Calu3 (cell line): ENCODE measurements around the gene NOC2L. TPM values are rescaled to one million over a fixed set of nuclear protein-coding genes. Genes with fewer than 3 reads are reported as not detected.

Experiments
- BruUV-seq: library from RNA; stranded (reverse); fragments of 400-500 nt; replicated peaks from 2 replicates; lab custom pipeline; 2021; lab: Mats Ljungman, UMichigan
- CTCF ChIA-PET: fragments of 300-600 bp; sonication (Branson Sonifier 250); formaldehyde crosslinking; loops from one replicate; lab custom pipeline; 2022; ENCODE audit warnings: antibody characterized with exemption; lab: Charles Lee
- DNase-seq: peaks from one replicate; pipeline ENCODE4 v3.0.0; 2022
- H3K27ac Mint-ChIP-seq: one replicate; pipeline ENCODE4 v1.8.0; 2022; ENCODE audit warnings: mixed read lengths; ENCODE audit not compliant: unreplicated experiment
- H3K27me3 Mint-ChIP-seq: one replicate; pipeline ENCODE4 v1.8.0; 2022; ENCODE audit warnings: mixed read lengths; ENCODE audit not compliant: unreplicated experiment
- H3K36me3 Mint-ChIP-seq: one replicate; pipeline ENCODE4 v1.8.0; 2022; ENCODE audit warnings: mild to moderate bottlenecking, moderate library complexity, mixed read lengths; ENCODE audit not compliant: insufficient read depth, unreplicated experiment
- H3K4me1 Mint-ChIP-seq: one replicate; pipeline ENCODE4 v1.8.0; 2022; ENCODE audit warnings: mild to moderate bottlenecking, low read depth, mixed read lengths; ENCODE audit not compliant: unreplicated experiment
- H3K4me3 Mint-ChIP-seq: one replicate; pipeline ENCODE4 v1.8.0; 2022; ENCODE audit warnings: mild to moderate bottlenecking, low read depth, moderate library complexity, mixed read lengths; ENCODE audit not compliant: unreplicated experiment
- H3K9me3 Mint-ChIP-seq: one replicate; pipeline ENCODE4 v1.8.0; 2022; ENCODE audit warnings: low read depth, mixed read lengths; ENCODE audit not compliant: unreplicated experiment
- intact Hi-C: fragments of 100-400 bp; cut with micrococcal nuclease; formaldehyde crosslinking; loops from one replicate; pipeline ENCODE4 v1.10.0; 2022; ENCODE audit not compliant: unreplicated experiment
- total RNA-seq: library from RNA; stranded (reverse); gene quantifications from 2 replicates; pipeline ENCODE4 v1.2.3, GENCODE V29; 2022
- TF ChIP-seq, protein P1 (sequence below): fragments of 200-600 bp; IDR thresholded peaks from one replicate; pipeline ENCODE4 v1.8.0; 2022; ENCODE audit warnings: antibody characterized with exemption; ENCODE audit not compliant: unreplicated experiment

The NOC2L gene
- total RNA-seq, 1 experiment from 2014 or later, result 98.6 TPM

DNA sequence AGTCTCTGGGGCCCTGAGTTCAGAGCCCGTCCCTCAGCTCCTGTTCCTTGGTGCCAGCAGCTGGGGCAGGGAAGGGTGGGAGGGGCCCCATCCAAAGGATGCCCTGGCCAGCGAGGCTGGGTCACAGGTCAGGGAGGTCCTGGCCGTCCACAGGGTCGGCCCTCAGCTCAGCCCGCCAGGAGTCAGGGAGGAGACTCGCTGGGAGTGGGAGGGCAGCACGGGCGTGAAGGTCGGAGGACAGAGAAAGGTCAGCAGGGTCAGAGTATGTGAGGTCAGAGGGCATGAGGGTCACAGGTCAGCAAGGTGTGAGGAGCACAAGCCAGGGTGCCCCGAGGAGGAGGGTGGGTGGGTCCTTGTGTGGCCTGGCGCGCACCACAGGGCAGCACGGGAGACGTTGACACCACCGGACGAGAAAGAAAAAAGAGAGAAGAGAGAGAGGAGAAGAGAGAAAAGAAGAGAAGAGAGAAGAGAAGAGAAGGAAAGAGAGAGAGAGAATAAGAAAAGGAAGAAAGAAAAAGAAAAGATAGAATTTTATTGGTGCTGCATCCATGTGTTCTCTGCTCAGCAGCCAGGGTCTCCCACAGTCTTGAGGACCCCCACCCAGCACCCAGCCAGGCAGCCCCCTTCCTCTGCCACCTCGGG lies 15.8 kb upstream of the NOC2L start:
- intact Hi-C loops, result no loop called here
- CTCF ChIA-PET, result interaction anchor here (1.4 kb wide), 1 partner anchor 37 kb away, joined by 3 read pairs; no protein-coding TSS in a partner anchor
- no peak for DNase-seq
- H3K27me3 Mint-ChIP-seq, result peaks cover 13% of the 10 kb centered on the region
- H3K9me3 Mint-ChIP-seq, result no peaks in the 10 kb centered on the region
- TF ChIP-seq, protein P1, sequence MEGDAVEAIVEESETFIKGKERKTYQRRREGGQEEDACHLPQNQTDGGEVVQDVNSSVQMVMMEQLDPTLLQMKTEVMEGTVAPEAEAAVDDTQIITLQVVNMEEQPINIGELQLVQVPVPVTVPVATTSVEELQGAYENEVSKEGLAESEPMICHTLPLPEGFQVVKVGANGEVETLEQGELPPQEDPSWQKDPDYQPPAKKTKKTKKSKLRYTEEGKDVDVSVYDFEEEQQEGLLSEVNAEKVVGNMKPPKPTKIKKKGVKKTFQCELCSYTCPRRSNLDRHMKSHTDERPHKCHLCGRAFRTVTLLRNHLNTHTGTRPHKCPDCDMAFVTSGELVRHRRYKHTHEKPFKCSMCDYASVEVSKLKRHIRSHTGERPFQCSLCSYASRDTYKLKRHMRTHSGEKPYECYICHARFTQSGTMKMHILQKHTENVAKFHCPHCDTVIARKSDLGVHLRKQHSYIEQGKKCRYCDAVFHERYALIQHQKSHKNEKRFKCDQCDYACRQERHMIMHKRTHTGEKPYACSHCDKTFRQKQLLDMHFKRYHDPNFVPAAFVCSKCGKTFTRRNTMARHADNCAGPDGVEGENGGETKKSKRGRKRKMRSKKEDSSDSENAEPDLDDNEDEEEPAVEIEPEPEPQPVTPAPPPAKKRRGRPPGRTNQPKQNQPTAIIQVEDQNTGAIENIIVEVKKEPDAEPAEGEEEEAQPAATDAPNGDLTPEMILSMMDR, result no peak
- peaks cover 18% of the 10 kb centered on the region for H3K4me1 Mint-ChIP-seq
- peaks cover 30% of the 10 kb centered on the region for H3K36me3 Mint-ChIP-seq
- BruUV-seq, result no TSS peak
- no peak overlapping the region for H3K27ac Mint-ChIP-seq
- H3K4me3 Mint-ChIP-seq, result no peak overlapping the region

DNA sequence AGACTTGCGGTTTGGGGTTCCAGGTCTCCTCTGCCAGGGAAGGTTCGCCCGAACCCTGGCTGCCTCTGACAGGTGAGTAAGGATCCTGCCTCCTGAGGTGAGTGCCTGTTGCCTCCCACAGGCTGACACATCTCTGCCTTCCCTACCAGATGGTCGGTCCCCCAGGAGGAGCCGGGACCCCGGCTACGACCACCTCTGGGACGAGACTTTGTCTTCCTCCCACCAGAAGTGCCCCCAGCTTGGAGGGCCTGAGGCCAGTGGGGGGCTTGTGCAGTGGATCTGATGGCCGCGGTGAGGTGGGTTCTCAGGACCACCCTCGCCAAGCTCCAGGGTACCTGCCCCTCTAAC lies 15.2 kb upstream of the NOC2L start:
- TF ChIP-seq, protein P1, result no peak
- CTCF ChIA-PET, result no interaction called here

DNA sequence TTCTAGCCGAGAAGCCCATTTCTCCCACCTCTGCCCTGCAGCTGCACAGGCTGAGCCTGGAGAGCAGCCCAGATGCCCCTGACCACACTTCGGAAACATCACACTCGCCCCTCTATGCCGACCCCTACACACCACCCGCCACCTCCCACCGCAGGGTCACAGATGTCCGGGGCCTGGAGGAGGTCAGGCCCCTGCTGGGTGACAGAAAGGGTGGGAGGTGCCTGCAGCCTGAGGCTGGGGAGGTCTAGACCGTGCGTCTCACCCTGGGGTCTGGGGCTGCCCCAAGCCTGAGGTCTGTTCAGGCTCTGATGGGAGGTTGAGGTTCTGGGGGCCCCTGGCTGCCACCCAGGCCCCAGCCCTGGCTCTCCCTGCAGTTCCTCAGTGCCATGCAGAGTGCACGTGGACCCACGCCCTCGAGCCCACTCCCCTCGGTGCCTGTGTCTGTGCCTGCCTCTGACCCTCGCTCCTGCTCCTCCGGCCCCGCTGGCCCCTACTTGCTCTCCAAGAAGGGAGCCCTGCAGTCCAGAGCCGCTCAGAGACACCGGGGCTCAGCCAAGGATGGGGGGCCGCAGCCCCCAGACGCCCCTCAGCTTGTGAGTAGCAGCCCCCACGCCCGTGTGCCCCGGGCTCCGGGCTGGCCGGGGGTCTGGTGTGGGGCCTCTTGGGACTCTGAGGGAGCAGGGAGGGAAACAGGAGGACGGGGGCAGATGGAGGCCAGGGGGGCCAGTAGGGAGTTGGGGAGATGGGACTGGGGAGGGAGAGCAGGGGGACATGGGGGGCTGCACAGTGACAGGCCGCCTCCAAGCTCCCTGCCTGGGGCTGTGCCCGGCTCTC lies 14.6 kb upstream of the NOC2L start:
- no peak overlapping the region for H3K27ac Mint-ChIP-seq
- no peaks in the 10 kb centered on the region for H3K9me3 Mint-ChIP-seq
- no peak overlapping the region for H3K4me3 Mint-ChIP-seq
- BruUV-seq, result no TSS peak
- H3K27me3 Mint-ChIP-seq, result peaks cover 11% of the 10 kb centered on the region
- H3K4me1 Mint-ChIP-seq, result peaks cover 18% of the 10 kb centered on the region
- peaks cover 30% of the 10 kb centered on the region for H3K36me3 Mint-ChIP-seq
- TF ChIP-seq, protein P1, result no peak
- CTCF ChIA-PET, result no interaction called here
- intact Hi-C loops, result no loop called here
- DNase-seq, result no peak

More for the DNA sequence above, 15.2 kb upstream of the NOC2L start:
- BruUV-seq, result no TSS peak
- H3K9me3 Mint-ChIP-seq, result no peaks in the 10 kb centered on the region
- H3K27me3 Mint-ChIP-seq, result peaks cover 13% of the 10 kb centered on the region
- peaks cover 30% of the 10 kb centered on the region for H3K36me3 Mint-ChIP-seq
- no peak overlapping the region for H3K27ac Mint-ChIP-seq
- no peak for DNase-seq
- H3K4me1 Mint-ChIP-seq, result peaks cover 18% of the 10 kb centered on the region
- intact Hi-C loops, result no loop called here
- H3K4me3 Mint-ChIP-seq, result no peak overlapping the region

DNA sequence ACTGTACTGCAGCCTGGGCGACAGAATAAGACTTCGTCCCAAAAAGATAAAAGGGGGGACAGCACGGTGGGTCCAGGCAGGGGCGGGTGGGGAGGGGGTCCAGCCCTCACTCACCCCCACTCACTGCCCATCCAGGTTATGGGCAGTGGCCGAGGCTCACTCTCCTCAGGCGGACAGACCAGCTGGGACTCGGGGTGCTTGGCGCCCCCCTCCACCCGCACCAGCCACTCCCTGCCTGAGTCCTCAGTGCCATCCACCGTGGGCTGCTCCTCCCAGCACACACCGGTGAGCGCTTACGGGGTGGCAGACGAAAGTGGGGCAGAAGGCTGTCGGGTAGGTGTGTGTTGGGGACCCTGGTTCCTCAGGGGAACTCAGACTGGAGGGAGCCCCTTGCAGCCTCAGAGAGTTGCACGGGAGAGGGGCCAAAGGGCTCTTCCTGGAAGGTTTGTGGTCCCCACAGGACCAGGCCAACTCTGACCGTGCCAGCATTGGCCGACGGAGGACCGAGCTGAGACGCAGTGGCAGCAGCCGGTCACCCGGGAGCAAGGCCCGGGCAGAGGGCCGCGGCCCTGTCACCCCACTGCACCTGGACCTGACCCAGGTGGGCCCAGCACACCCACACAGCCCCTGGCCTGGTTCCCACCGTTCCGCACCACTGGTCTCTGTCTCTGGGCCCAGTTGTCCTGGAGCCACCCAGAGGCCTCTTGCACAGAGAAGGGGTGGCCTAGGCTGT lies 13.8 kb upstream of the NOC2L start:
- Mint-ChIP-seq H3K27ac (no peak overlapping the region), H3K27me3 (peaks cover 4% of the 10 kb centered on the region), H3K36me3 (peaks cover 25% of the 10 kb centered on the region), H3K4me3 (no peak overlapping the region), H3K4me1 (peaks cover 12% of the 10 kb centered on the region), H3K9me3 (no peaks in the 10 kb centered on the region)
- DNase-seq, result no peak
- TF ChIP-seq, protein P1, result no peak
- BruUV-seq, result no TSS peak
- intact Hi-C loops, result no loop called here
- CTCF ChIA-PET, result no interaction called here
